HepG2 (cell line): ENCODE data around the gene SUSD6. TPM values are rescaled to one million over a fixed set of nuclear protein-coding genes. Genes with fewer than 3 reads are reported as not detected.

Experiments
- CBFB ChIP-seq: sonication (generic); formaldehyde crosslinking; IDR thresholded peaks from 2 replicates; pipeline ENCODE4 v1.4.0; 2020; ENCODE audit warnings: missing genetic modification reagents
- EEA1 ChIP-seq: sonication (generic); formaldehyde crosslinking; IDR thresholded peaks from 2 replicates; pipeline ENCODE4 v1.5.1; 2020; ENCODE audit warnings: mild to moderate bottlenecking, missing genetic modification reagents, borderline replicate concordance
- FOXK2 ChIP-seq: fragments of 450-650 bp; IDR thresholded peaks from 2 replicates; pipeline ENCODE4 v1.6.1; 2016
- KLF16 ChIP-seq, 2 experiments: sonication (generic) in 1 of 2; formaldehyde crosslinking in 1 of 2; IDR thresholded peaks; 2 replicates each; pipeline versions ENCODE4 v1.6.1 to v1.8.0; 2016 to 2023; ENCODE audit warnings: missing genetic modification reagents in 2 of 2, missing compliant biosample characterization in 1 of 2
- NCOA1 ChIP-seq: sonication (generic); formaldehyde crosslinking; IDR thresholded peaks from 2 replicates; pipeline ENCODE4 v1.9.0; 2021; ENCODE audit warnings: missing genetic modification reagents
- PLRG1 ChIP-seq: fragments of 450-650 bp; conservative IDR thresholded peaks from 2 replicates; pipeline ENCODE4 v1.6.1; 2016
- RARG ChIP-seq: sonication (generic); formaldehyde crosslinking; IDR thresholded peaks from 2 replicates; pipeline ENCODE4 v1.4.0; 2020; ENCODE audit warnings: low read depth, mild to moderate bottlenecking, missing genetic modification reagents
- SALL2 ChIP-seq: sonication (generic); formaldehyde crosslinking; IDR thresholded peaks from 2 replicates; pipeline ENCODE4 v1.8.1; 2023; ENCODE audit warnings: mild to moderate bottlenecking, missing genetic modification reagents, inconsistent platforms
- SETDB1 ChIP-seq: sonication (generic); formaldehyde crosslinking; IDR thresholded peaks from 2 replicates; pipeline ENCODE4 v1.5.1; 2020; ENCODE audit warnings: missing genetic modification reagents, mild to moderate bottlenecking, borderline replicate concordance
- SOX13 ChIP-seq, 3 experiments: fragments of 450-650 bp in 1 of 3; sonication (generic) in 1 of 3; formaldehyde crosslinking in 1 of 3; IDR thresholded peaks in 2 of 3; conservative IDR thresholded peaks in 1 of 3; 2 replicates each; pipeline versions ENCODE4 v1.5.0 to v1.6.1; 2016 to 2020; ENCODE audit warnings: antibody characterized with exemption in 1 of 3, mild to moderate bottlenecking in 1 of 3, missing compliant biosample characterization in 1 of 3, missing genetic modification reagents in 1 of 3, moderate library complexity in 1 of 3
- TCF7L2 ChIP-seq: IDR thresholded peaks from 2 replicates; pipeline ENCODE4 v1.6.1; 2011; ENCODE audit warnings: mild to moderate bottlenecking, low read depth, low read length, moderate library complexity
- THAP11 ChIP-seq: IDR thresholded peaks from 2 replicates; pipeline ENCODE4 v1.6.1; 2016; ENCODE audit warnings: missing biosample characterization, missing genetic modification reagents
- ZNF672 ChIP-seq: sonication (generic); formaldehyde crosslinking; IDR thresholded peaks from 2 replicates; pipeline ENCODE4 v1.8.1; 2022; ENCODE audit warnings: missing genetic modification reagents
- ZSCAN30 ChIP-seq: sonication (generic); formaldehyde crosslinking; IDR thresholded peaks from 2 replicates; pipeline ENCODE4 v1.5.0; 2020; ENCODE audit warnings: mild to moderate bottlenecking, missing genetic modification reagents
- polyA plus RNA-seq, 8 experiments: library from polyadenylated mRNA; depleted of rRNA in 3 of 8; stranded (reverse) in 7 of 8; unstranded in 1 of 8; fragments of >200 nt; fragmentation: Illumina TruSeq in 4 of 8; extraction: Trizol in 4 of 8; gene quantifications; 2 replicates each; pipeline versions ENCODE4 v1.2.1 to v1.2.3, GENCODE V29; 2011 to 2016; ENCODE audit warnings: low read depth in 4 of 8, missing spikeins in 1 of 8, mixed read lengths in 1 of 8; ENCODE audit not compliant: insufficient read depth in 1 of 8
- total RNA-seq, 5 experiments: library from RNA; depleted of rRNA; stranded (reverse); fragments of >200 nt; fragmentation: Illumina TruSeq; extraction: Trizol; gene quantifications; 2 replicates each; pipeline ENCODE4 v1.2.3, GENCODE V29; 2016; ENCODE audit warnings: low read depth in 1 of 5
- TF ChIP-seq, protein P1 (sequence below): IDR thresholded peaks from 2 replicates; pipeline ENCODE4 v1.6.1; 2018; ENCODE audit warnings: missing genetic modification reagents, mild to moderate bottlenecking, missing compliant biosample characterization
- TF ChIP-seq, protein P2 (sequence below): sonication (generic); formaldehyde crosslinking; IDR thresholded peaks from 2 replicates; pipeline ENCODE4 v1.5.1; 2020; ENCODE audit warnings: missing genetic modification reagents, mild to moderate bottlenecking, borderline replicate concordance
- TF ChIP-seq, protein P3 (sequence below): sonication (generic); formaldehyde crosslinking; conservative IDR thresholded peaks from 2 replicates; pipeline ENCODE4 v1.8.0; 2022; ENCODE audit warnings: mild to moderate bottlenecking, moderate library complexity, missing genetic modification reagents
- TF ChIP-seq, protein P4 (sequence below): IDR thresholded peaks from 2 replicates; pipeline ENCODE4 v1.6.1; 2012; ENCODE audit warnings: inconsistent platforms
- TF ChIP-seq, protein P5 (sequence below), 2 experiments: sonication (generic) in 1 of 2; formaldehyde crosslinking in 1 of 2; IDR thresholded peaks; 2 replicates each; pipeline versions ENCODE4 v1.4.0 to v1.6.1; 2016 to 2020; ENCODE audit warnings: borderline replicate concordance in 1 of 2, low read depth in 1 of 2, mild to moderate bottlenecking in 1 of 2, missing genetic modification reagents in 1 of 2
- TF ChIP-seq, protein P6 (sequence below): sonication (generic); formaldehyde crosslinking; IDR thresholded peaks from 2 replicates; pipeline ENCODE4 v1.4.0; 2020; ENCODE audit warnings: missing genetic modification reagents

SUSD6 gene
- total and polyA plus RNA-seq, 2 of the 13 experiments (the other 11 are each of a cell fraction or from before 2014, with no cell fraction given) = 7.2 to 7.4 TPM

DNA sequence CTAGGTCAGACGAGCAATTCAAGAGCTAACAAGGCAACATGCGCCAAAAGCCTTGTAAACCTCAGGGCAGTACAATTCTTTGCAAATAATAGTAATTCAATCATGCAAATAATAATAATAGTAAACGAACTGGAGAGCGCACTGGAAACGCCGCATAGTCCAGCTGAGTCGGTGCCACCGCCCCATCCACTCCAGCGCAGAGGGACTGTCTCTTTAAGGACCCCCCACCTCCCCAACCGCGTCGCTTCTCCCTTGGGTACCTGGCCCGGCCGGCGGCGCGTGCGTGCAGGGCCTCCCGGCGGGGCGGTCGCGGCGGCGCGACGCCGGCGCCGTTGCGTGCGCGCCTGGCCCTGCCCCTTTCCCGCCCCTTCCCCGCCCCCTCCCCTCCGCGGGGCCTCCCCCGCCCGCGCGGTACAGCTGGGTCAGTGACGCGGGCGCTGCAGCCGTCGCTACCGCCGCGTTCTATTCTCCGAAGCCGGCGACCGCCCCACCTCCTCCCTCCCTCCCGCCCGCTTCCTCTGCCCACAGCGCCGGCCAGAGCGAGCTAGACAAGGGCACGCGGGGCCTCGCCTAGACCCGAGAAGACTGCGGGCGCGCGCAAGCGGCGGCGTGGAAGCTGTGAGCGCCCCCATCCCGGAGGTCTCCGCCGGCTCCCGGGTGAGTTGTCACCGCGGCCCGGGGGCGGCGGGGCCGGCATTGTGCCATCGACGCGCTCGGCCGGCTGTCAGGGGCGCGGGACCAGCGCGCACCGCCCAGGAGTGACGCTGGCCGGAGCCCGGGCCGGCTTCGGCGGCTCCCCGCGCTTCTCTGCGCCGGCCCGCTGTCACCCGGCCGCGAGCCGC lies at the start of gene SUSD6 (continued):
- TF ChIP-seq, protein P1, sequence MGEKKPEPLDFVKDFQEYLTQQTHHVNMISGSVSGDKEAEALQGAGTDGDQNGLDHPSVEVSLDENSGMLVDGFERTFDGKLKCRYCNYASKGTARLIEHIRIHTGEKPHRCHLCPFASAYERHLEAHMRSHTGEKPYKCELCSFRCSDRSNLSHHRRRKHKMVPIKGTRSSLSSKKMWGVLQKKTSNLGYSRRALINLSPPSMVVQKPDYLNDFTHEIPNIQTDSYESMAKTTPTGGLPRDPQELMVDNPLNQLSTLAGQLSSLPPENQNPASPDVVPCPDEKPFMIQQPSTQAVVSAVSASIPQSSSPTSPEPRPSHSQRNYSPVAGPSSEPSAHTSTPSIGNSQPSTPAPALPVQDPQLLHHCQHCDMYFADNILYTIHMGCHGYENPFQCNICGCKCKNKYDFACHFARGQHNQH (CRISPR knock-in tag) = no peak
- TF ChIP-seq, protein P2, sequence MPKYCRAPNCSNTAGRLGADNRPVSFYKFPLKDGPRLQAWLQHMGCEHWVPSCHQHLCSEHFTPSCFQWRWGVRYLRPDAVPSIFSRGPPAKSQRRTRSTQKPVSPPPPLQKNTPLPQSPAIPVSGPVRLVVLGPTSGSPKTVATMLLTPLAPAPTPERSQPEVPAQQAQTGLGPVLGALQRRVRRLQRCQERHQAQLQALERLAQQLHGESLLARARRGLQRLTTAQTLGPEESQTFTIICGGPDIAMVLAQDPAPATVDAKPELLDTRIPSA (CRISPR knock-in tag) = no peak
- TF ChIP-seq EEA1 (CRISPR knock-in tag) = no peak
- no peak for TF ChIP-seq NCOA1 (CRISPR knock-in tag)
- TF ChIP-seq, protein P3, sequence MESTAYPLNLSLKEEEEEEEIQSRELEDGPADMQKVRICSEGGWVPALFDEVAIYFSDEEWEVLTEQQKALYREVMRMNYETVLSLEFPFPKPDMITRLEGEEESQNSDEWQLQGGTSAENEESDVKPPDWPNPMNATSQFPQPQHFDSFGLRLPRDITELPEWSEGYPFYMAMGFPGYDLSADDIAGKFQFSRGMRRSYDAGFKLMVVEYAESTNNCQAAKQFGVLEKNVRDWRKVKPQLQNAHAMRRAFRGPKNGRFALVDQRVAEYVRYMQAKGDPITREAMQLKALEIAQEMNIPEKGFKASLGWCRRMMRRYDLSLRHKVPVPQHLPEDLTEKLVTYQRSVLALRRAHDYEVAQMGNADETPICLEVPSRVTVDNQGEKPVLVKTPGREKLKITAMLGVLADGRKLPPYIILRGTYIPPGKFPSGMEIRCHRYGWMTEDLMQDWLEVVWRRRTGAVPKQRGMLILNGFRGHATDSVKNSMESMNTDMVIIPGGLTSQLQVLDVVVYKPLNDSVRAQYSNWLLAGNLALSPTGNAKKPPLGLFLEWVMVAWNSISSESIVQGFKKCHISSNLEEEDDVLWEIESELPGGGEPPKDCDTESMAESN (CRISPR knock-in tag) = no peak
- TF ChIP-seq SETDB1 (CRISPR knock-in tag) = no peak
- TF ChIP-seq TCF7L2 = no peak
- no peak for TF ChIP-seq RARG
- 0 out of 4 replicates have a peak, but pooled peaks of 1 of the 2 experiments have one; percentile 23 for TF ChIP-seq KLF16 (CRISPR knock-in tag; IDR thresholded peaks at IDR 0.05)
- no peak for TF ChIP-seq CBFB
- TF ChIP-seq, protein P4, sequence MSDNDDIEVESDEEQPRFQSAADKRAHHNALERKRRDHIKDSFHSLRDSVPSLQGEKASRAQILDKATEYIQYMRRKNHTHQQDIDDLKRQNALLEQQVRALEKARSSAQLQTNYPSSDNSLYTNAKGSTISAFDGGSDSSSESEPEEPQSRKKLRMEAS = peak; percentile 72
- no peak for TF ChIP-seq SOX13 (IDR thresholded peaks at IDR 0.05)
- TF ChIP-seq SOX13 (CRISPR knock-in tag; conservative IDR thresholded peaks at IDR 0.05 in 1 of 2, IDR thresholded peaks at IDR 0.05 in 1 of 2) = no peak
- no peak for TF ChIP-seq ZNF672 (CRISPR knock-in tag)
- no peak for TF ChIP-seq SALL2 (CRISPR knock-in tag)
- TF ChIP-seq, protein P5, sequence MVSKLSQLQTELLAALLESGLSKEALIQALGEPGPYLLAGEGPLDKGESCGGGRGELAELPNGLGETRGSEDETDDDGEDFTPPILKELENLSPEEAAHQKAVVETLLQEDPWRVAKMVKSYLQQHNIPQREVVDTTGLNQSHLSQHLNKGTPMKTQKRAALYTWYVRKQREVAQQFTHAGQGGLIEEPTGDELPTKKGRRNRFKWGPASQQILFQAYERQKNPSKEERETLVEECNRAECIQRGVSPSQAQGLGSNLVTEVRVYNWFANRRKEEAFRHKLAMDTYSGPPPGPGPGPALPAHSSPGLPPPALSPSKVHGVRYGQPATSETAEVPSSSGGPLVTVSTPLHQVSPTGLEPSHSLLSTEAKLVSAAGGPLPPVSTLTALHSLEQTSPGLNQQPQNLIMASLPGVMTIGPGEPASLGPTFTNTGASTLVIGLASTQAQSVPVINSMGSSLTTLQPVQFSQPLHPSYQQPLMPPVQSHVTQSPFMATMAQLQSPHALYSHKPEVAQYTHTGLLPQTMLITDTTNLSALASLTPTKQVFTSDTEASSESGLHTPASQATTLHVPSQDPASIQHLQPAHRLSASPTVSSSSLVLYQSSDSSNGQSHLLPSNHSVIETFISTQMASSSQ (IDR thresholded peaks at IDR 0.05; ENCODE audit: low read depth) = no peak
- TF ChIP-seq, protein P5 (CRISPR knock-in tag; IDR thresholded peaks at IDR 0.05; ENCODE audit: borderline replicate concordance) = no peak
- no peak for TF ChIP-seq FOXK2
- no peak for TF ChIP-seq PLRG1
- TF ChIP-seq ZSCAN30 (CRISPR knock-in tag) = no peak
- TF ChIP-seq, protein P6, sequence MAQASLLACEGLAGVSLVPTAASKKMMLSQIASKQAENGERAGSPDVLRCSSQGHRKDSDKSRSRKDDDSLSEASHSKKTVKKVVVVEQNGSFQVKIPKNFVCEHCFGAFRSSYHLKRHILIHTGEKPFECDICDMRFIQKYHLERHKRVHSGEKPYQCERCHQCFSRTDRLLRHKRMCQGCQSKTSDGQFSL = peak; percentile 99
- peak; percentile 47; the same call in 1 of the 2 replicates for TF ChIP-seq THAP11
